Astrocyte (in vitro differentiated cells and primary cell): ENCODE data around the gene P4HB. TPM values are rescaled to one million over a fixed set of nuclear protein-coding genes. Genes with fewer than 3 reads are reported as not detected.

Experiments used
- DNase-seq: peaks from one replicate; pipeline ENCODE4 v3.0.0-alpha.2; 2010; ENCODE audit warnings: low read depth
- FAIRE-seq: peaks from 2 replicates; lab custom pipeline; 2011; peaks lifted over from hg19 to GRCh38; lab: Jason Lieb, UNC
- H2AFZ ChIP-seq: 2 replicates; pipeline ENCODE4 v1.6.0; 2012; ENCODE audit warnings: low read depth, low read length, inconsistent platforms
- H3K27ac ChIP-seq: 2 replicates; pipeline ENCODE4 v1.5.1; 2011; ENCODE audit warnings: low read depth, low read length, inconsistent platforms
- H3K27me3 ChIP-seq: 2 replicates; pipeline ENCODE4 v1.6.0; 2011; ENCODE audit warnings: low read length, inconsistent platforms; ENCODE audit not compliant: insufficient read depth
- H3K36me3 ChIP-seq: 2 replicates; pipeline ENCODE4 v1.5.1; 2011; ENCODE audit warnings: low read length, inconsistent platforms; ENCODE audit not compliant: insufficient read depth
- H3K4me1 ChIP-seq: 2 replicates; pipeline ENCODE4 v1.5.1; 2011; ENCODE audit warnings: low read length, inconsistent platforms; ENCODE audit not compliant: insufficient read depth
- H3K4me2 ChIP-seq: 2 replicates; pipeline ENCODE4 v1.6.0; 2012; ENCODE audit warnings: low read length, inconsistent platforms
- H3K4me3 ChIP-seq: 2 replicates; pipeline ENCODE4 v1.5.1; 2011; ENCODE audit warnings: low read depth, mild to moderate bottlenecking, low read length, inconsistent platforms; ENCODE audit not compliant: insufficient read depth
- H3K79me2 ChIP-seq: 2 replicates; pipeline ENCODE4 v1.6.0; 2012; ENCODE audit warnings: mild to moderate bottlenecking, low read length, inconsistent platforms; ENCODE audit not compliant: insufficient read depth
- H3K9ac ChIP-seq: 2 replicates; pipeline ENCODE4 v1.6.0; 2012; ENCODE audit warnings: mild to moderate bottlenecking, low read length, inconsistent platforms
- H3K9me3 ChIP-seq: 2 replicates; pipeline ENCODE4 v1.5.1; 2012; ENCODE audit warnings: low read depth, mild to moderate bottlenecking, low read length, inconsistent platforms; ENCODE audit not compliant: insufficient read depth
- H4K20me1 ChIP-seq: 2 replicates; pipeline ENCODE4 v1.6.0; 2012; ENCODE audit warnings: low read length, inconsistent platforms; ENCODE audit not compliant: insufficient read depth
- H3K27ac Mint-ChIP-seq: one replicate; pipeline ENCODE4 v1.8.0; 2021; ENCODE audit warnings: mild to moderate bottlenecking, mixed read lengths; ENCODE audit not compliant: unreplicated experiment
- H3K27me3 Mint-ChIP-seq: one replicate; pipeline ENCODE4 v1.8.0; 2021; ENCODE audit warnings: low read depth, mixed read lengths; ENCODE audit not compliant: unreplicated experiment
- H3K36me3 Mint-ChIP-seq: one replicate; pipeline ENCODE4 v1.8.0; 2021; ENCODE audit warnings: low read depth, mixed read lengths; ENCODE audit not compliant: unreplicated experiment
- H3K4me1 Mint-ChIP-seq: one replicate; pipeline ENCODE4 v1.8.0; 2021; ENCODE audit warnings: low read depth, mixed read lengths; ENCODE audit not compliant: unreplicated experiment
- H3K4me3 Mint-ChIP-seq: one replicate; pipeline ENCODE4 v1.8.0; 2021; ENCODE audit warnings: mild to moderate bottlenecking, moderate library complexity, mixed read lengths; ENCODE audit not compliant: unreplicated experiment
- H3K9me3 Mint-ChIP-seq: one replicate; pipeline ENCODE4 v1.8.0; 2021; ENCODE audit warnings: mild to moderate bottlenecking, mixed read lengths; ENCODE audit not compliant: unreplicated experiment
- CTCF ChIP-seq: IDR thresholded peaks from 2 replicates; pipeline ENCODE4 v1.5.1; 2011; ENCODE audit warnings: low read depth, mild to moderate bottlenecking, inconsistent platforms, low read length, moderate library complexity; ENCODE audit not compliant: insufficient read depth
- EZH2 ChIP-seq: IDR thresholded peaks from 2 replicates; pipeline ENCODE4 v1.6.1; 2012; ENCODE audit warnings: mild to moderate bottlenecking, low read length, inconsistent platforms; ENCODE audit not compliant: insufficient read depth
- total RNA-seq: library from RNA; stranded (reverse); gene quantifications from 2 replicates; pipeline ENCODE4 v1.2.1, GENCODE V29; 2021

P4HB gene
- total RNA-seq, 1 donor from 2014 or later = 1,268 TPM

GRCh38 chr17:81885454-81885853 lies 25.1 kb upstream of the P4HB start:
- peaks cover 30% of the 10 kb centered on the region for H3K4me1 Mint-ChIP-seq
- H3K4me1 ChIP-seq = peaks cover 35% of the 10 kb centered on the region
- H3K79me2 ChIP-seq = peaks cover 66% of the 10 kb centered on the region
- DNase-seq (no peak), FAIRE-seq (no peak)
- H3K4me3 ChIP-seq = no peak overlapping the region
- peak overlapping the region; percentile 55 for H3K4me2 ChIP-seq
- peaks cover 62% of the 10 kb centered on the region for H4K20me1 ChIP-seq
- H3K27ac Mint-ChIP-seq = peak overlapping the region; percentile 66
- TF ChIP-seq CTCF (no peak), EZH2 (no peak)
- no peaks in the 10 kb centered on the region for H3K9me3 ChIP-seq
- no peak overlapping the region for H3K9ac ChIP-seq
- peaks cover 37% of the 10 kb centered on the region for H3K36me3 ChIP-seq
- no peaks in the 10 kb centered on the region for H3K27me3 ChIP-seq
- H3K27ac ChIP-seq = no peak overlapping the region
- H3K36me3 Mint-ChIP-seq = peaks cover 22% of the 10 kb centered on the region
- no peak overlapping the region for H2AFZ ChIP-seq
- no peaks in the 10 kb centered on the region for H3K27me3 Mint-ChIP-seq
- no peaks in the 10 kb centered on the region for H3K9me3 Mint-ChIP-seq
- peak overlapping the region; percentile 50 for H3K4me3 Mint-ChIP-seq

GRCh38 chr17:81884968-81885367 lies 24.6 kb upstream of the P4HB start:
- Histone ChIP-seq H3K4me2 (no peak overlapping the region), H3K36me3 (peaks cover 33% of the 10 kb centered on the region), H3K4me1 (peaks cover 30% of the 10 kb centered on the region), H3K4me3 (no peak overlapping the region), H3K9ac (no peak overlapping the region), H4K20me1 (peaks cover 57% of the 10 kb centered on the region), H3K27me3 (no peaks in the 10 kb centered on the region), H3K79me2 (peaks cover 61% of the 10 kb centered on the region), H2AFZ (no peak overlapping the region), H3K27ac (no peak overlapping the region), H3K9me3 (no peaks in the 10 kb centered on the region)
- FAIRE-seq = no peak
- H3K4me1 Mint-ChIP-seq = peaks cover 25% of the 10 kb centered on the region
- H3K27me3 Mint-ChIP-seq = no peaks in the 10 kb centered on the region
- no peak for DNase-seq
- no peak overlapping the region for H3K27ac Mint-ChIP-seq
- H3K9me3 Mint-ChIP-seq = no peaks in the 10 kb centered on the region
- no peak for TF ChIP-seq EZH2
- TF ChIP-seq CTCF = no peak
- no peak overlapping the region for H3K4me3 Mint-ChIP-seq
- peaks cover 20% of the 10 kb centered on the region for H3K36me3 Mint-ChIP-seq

GRCh38 chr17:81884520-81884919 lies 24.2 kb upstream of the P4HB start:
- Histone ChIP-seq H3K36me3 (peaks cover 33% of the 10 kb centered on the region), H3K9ac (no peak overlapping the region), H2AFZ (no peak overlapping the region), H3K4me1 (peaks cover 25% of the 10 kb centered on the region), H3K4me2 (no peak overlapping the region), H3K9me3 (no peaks in the 10 kb centered on the region), H3K27me3 (no peaks in the 10 kb centered on the region), H3K79me2 (peaks cover 56% of the 10 kb centered on the region), H3K4me3 (no peak overlapping the region), H4K20me1 (peaks cover 57% of the 10 kb centered on the region), H3K27ac (no peak overlapping the region)
- Mint-ChIP-seq H3K36me3 (peaks cover 20% of the 10 kb centered on the region), H3K9me3 (no peaks in the 10 kb centered on the region), H3K27ac (no peak overlapping the region), H3K4me3 (no peak overlapping the region), H3K27me3 (no peaks in the 10 kb centered on the region), H3K4me1 (peaks cover 23% of the 10 kb centered on the region)
- FAIRE-seq (no peak), DNase-seq (no peak)
- TF ChIP-seq CTCF (no peak), EZH2 (no peak)
